Measurements from ENCODE around the gene DNHD1. TPM values are rescaled to one million over a fixed set of nuclear protein-coding genes. Genes with fewer than 3 reads are reported as not detected.

Gene DNHD1
- total RNA-seq, 1 experiment from 2014 or later: 11.5 TPM

GRCh38 chr11:6448574-6448973, 48.5 kb upstream of the DNHD1 start:
- H3K4me1 Mint-ChIP-seq: no peaks in the 10 kb centered on the region
- DNase-seq (ENCODE audit: low spot score) (no peak), ATAC-seq (no peak)
- H3K36me3 Mint-ChIP-seq: no peaks in the 10 kb centered on the region
- no peaks in the 10 kb centered on the region for H3K27me3 Mint-ChIP-seq (ENCODE audit: low read depth)
- TF ChIP-seq SP1 (CRISPR knock-in tag; conservative IDR thresholded peaks at IDR 0.05) (no peak), EMX1 (CRISPR knock-in tag; IDR thresholded peaks at IDR 0.05) (no peak), RORB (CRISPR knock-in tag; IDR thresholded peaks at IDR 0.05) (no peak), NR2C2 (CRISPR knock-in tag; IDR thresholded peaks at IDR 0.05) (no peak), USF1 (CRISPR knock-in tag; IDR thresholded peaks at IDR 0.05) (no peak), ZNF138 (CRISPR knock-in tag; conservative IDR thresholded peaks at IDR 0.05) (no peak), HMGXB4 (CRISPR knock-in tag; IDR thresholded peaks at IDR 0.05) (no peak), MLX (CRISPR knock-in tag; IDR thresholded peaks at IDR 0.05) (no peak), USF2 (CRISPR knock-in tag; IDR thresholded peaks at IDR 0.05) (no peak), ZNF423 (CRISPR knock-in tag; IDR thresholded peaks at IDR 0.05) (no peak), PRDM15 (CRISPR knock-in tag; IDR thresholded peaks at IDR 0.05) (no peak), IRF2 (CRISPR knock-in tag; IDR thresholded peaks at IDR 0.05; ENCODE audit: borderline replicate concordance, low read depth) (no peak), ATF1 (CRISPR knock-in tag; IDR thresholded peaks at IDR 0.05) (no peak), ZNF121 (CRISPR knock-in tag; IDR thresholded peaks at IDR 0.05) (no peak)
- no peaks in the 10 kb centered on the region for H3K9me3 Mint-ChIP-seq
- ChIA-PET CTCF (interaction anchor here (0.8 to 12.2 kb wide), 2 partner anchors 64 to 70 kb away, joined by 3 to 342 read pairs; no protein-coding TSS in a partner anchor), POLR2A (no interaction called here)
- no peak overlapping the region for H3K4me3 Mint-ChIP-seq
- no peak overlapping the region for H3K27ac Mint-ChIP-seq

- peaks cover 2% of the 10 kb centered on the region; the same call in 1 of the 2 replicates for H3K36me3 Mint-ChIP-seq
- POLR2A ChIA-PET: no interaction called here
- TF ChIP-seq ATF2 (CRISPR knock-in tag; IDR thresholded peaks at IDR 0.05; ENCODE audit: borderline replicate concordance, low read depth) (no peak), NR3C1 (CRISPR knock-in tag; conservative IDR thresholded peaks at IDR 0.05; ENCODE audit: low read depth) (no peak), PRDM15 (CRISPR knock-in tag; IDR thresholded peaks at IDR 0.05) (no peak), KAT7 (CRISPR knock-in tag; IDR thresholded peaks at IDR 0.05; ENCODE audit: borderline replicate concordance) (no peak), AFF4 (CRISPR knock-in tag; IDR thresholded peaks at IDR 0.05; ENCODE audit: borderline replicate concordance) (no peak)
Measured at GRCh38 chr11:6452219-6452618, 44.9 kb upstream of the DNHD1 start.

More at GRCh38 chr11:6452219-6452618, 44.9 kb upstream of the DNHD1 start:
- H3K27me3 Mint-ChIP-seq (ENCODE audit: low read depth): no peaks in the 10 kb centered on the region
- no peaks in the 10 kb centered on the region for H3K9me3 Mint-ChIP-seq
- CTCF ChIA-PET: interaction anchor here (0.8 to 6.0 kb wide), 6 partner anchors 9 to 116 kb away, joined by 3 to 42 read pairs (median 4); no protein-coding TSS in a partner anchor
- no peak for DNase-seq (ENCODE audit: low spot score)
- H3K27ac Mint-ChIP-seq: no peak overlapping the region
- H3K4me1 Mint-ChIP-seq: no peaks in the 10 kb centered on the region
- no peak overlapping the region for H3K4me3 Mint-ChIP-seq
- no peak for ATAC-seq
